DMS53 treated with DMSO at 0.1 percent for 48 hours (cell line): ENCODE measurements around the gene LRIG2.
"Not testable (repeated sequence)": the region's sequence is repeated elsewhere in the genome, so short reads cannot be mapped to it uniquely, and the experiment has no call there.

ENCODE experiments used
- DNase-seq: peaks from one replicate; lab custom pipeline; 2025; ENCODE audit not compliant: unreplicated experiment; lab: John Stamatoyannopoulos, UW

LRIG2 gene

GRCh38 chr1:113156368-113156767 lies 83.4 kb downstream of the LRIG2 start:
- DNase-seq = no peak

- not testable (repeated sequence) for DNase-seq
Measured at GRCh38 chr1:113158743-113159142, 85.7 kb downstream of the LRIG2 start.

GRCh38 chr1:113166473-113166872 lies 93.5 kb downstream of the LRIG2 start:
- DNase-seq = no peak

GRCh38 chr1:113168946-113169345 lies 95.9 kb downstream of the LRIG2 start:
- DNase-seq = no peak

GRCh38 chr1:113169591-113169990 lies 96.6 kb downstream of the LRIG2 start:
- no peak for DNase-seq

- no peak for DNase-seq
Measured at GRCh38 chr1:113170519-113170918, 97.5 kb downstream of the LRIG2 start.

- no peak for DNase-seq
Measured at GRCh38 chr1:113178106-113178505, 105.1 kb downstream of the LRIG2 start.

- no peak for DNase-seq
Measured at GRCh38 chr1:113178522-113178921, 105.5 kb downstream of the LRIG2 start.
